ENCODE results near the gene MSI2. TPM values are rescaled to one million over a fixed set of nuclear protein-coding genes. Genes with fewer than 3 reads are reported as not detected.
A peak's percentile ranks its signal among the peaks of the same experiment; 100 is the strongest.

MSI2 gene
- total and polyA plus RNA-seq, 9 of the 15 experiments (the other 6 are each of a cell fraction or from before 2014, with no cell fraction given) = 4.6 to 61.8 (median 42.4) TPM

GRCh38 chr17:57566721-57567120, 310.4 kb downstream of the MSI2 start:
- Histone ChIP-seq H3K27ac (ENCODE audit: extremely low read depth, low read depth, low read length) (no peak overlapping the region), H3K79me2 (ENCODE audit: control insufficient read depth, insufficient read depth, low read length) (no peaks in the 10 kb centered on the region), H3K9me3 (replicated peaks; ENCODE audit: control insufficient read depth, insufficient read depth, low read depth, low read length) (no peaks in the 10 kb centered on the region), H3K4me2 (ENCODE audit: insufficient read depth, low read length) (no peak overlapping the region), H3K4me3 (no peak overlapping the region), H2AFZ (ENCODE audit: low read depth, low read length) (no peak overlapping the region), H3K36me3 (ENCODE audit: control insufficient read depth, insufficient read depth, low read length) (no peaks in the 10 kb centered on the region), H4K20me1 (replicated peaks; ENCODE audit: control insufficient read depth, insufficient read depth, low read length) (no peaks in the 10 kb centered on the region), H3K27me3 (ENCODE audit: control insufficient read depth in 2 of 2, insufficient read depth in 2 of 2, low read length in 2 of 2) (no peaks in the 10 kb centered on the region), H3K9ac (ENCODE audit: insufficient read depth in 1 of 2, low read depth in 2 of 2, low read length in 2 of 2) (no peak overlapping the region), H3K9me1 (ENCODE audit: control insufficient read depth, insufficient read depth, low read length) (peaks cover 9% of the 10 kb centered on the region), H3K4me1 (replicated peaks in 1 of 2; ENCODE audit: control insufficient read depth in 2 of 2, insufficient read depth in 2 of 2, low read length in 2 of 2) (no peaks in the 10 kb centered on the region)
- intact Hi-C loops (cut with micrococcal nuclease) = no loop called here
- TF ChIP-seq ZNF583 (CRISPR knock-in tag; IDR thresholded peaks at IDR 0.05) = no peak
- ChIA-PET POLR2A (no interaction called here), CTCF (ENCODE audit: low intra/inter-chr PET ratio) (no interaction called here)
- FAIRE-seq = no peak
- no TSS peak for BruUV-seq (replicated peaks)
- no peak for DNase-seq (ENCODE audit: extremely low read depth in 1 of 4, low spot score in 3 of 4)
- WGBS (ENCODE audit: insufficient coverage, low coverage, missing lambda C conversion rate) = 87% methylated on average over 8 of the region's 9 CpGs
- ATAC-seq = no peak
- in situ Hi-C loops (cut with MboI) = no loop called here

GRCh38 chr17:57567251-57567650, 310.9 kb downstream of the MSI2 start:
- no peak overlapping the region for H3K4me3 ChIP-seq
- H3K36me3 ChIP-seq (ENCODE audit: control insufficient read depth, insufficient read depth, low read length) = no peaks in the 10 kb centered on the region
- H3K27ac ChIP-seq (ENCODE audit: extremely low read depth, low read depth, low read length) = no peak overlapping the region
- intact Hi-C loops (cut with micrococcal nuclease) = no loop called here
- FAIRE-seq (no peak), ATAC-seq (no peak), DNase-seq (ENCODE audit: extremely low read depth in 1 of 4, low spot score in 3 of 4) (no peak)
- H3K9ac ChIP-seq (ENCODE audit: insufficient read depth in 1 of 2, low read depth in 2 of 2, low read length in 2 of 2) = 0 out of 4 replicates have a peak overlapping the region, but pooled peaks of 1 of the 2 experiments have one; percentile 39
- 89% methylated on average over 9 of the region's 9 CpGs for WGBS (ENCODE audit: insufficient coverage, low coverage, missing lambda C conversion rate)
- H3K4me1 ChIP-seq (replicated peaks in 1 of 2; ENCODE audit: control insufficient read depth in 2 of 2, insufficient read depth in 2 of 2, low read length in 2 of 2) = no peaks in the 10 kb centered on the region
- no peak overlapping the region for H3K4me2 ChIP-seq (ENCODE audit: insufficient read depth, low read length)
- H2AFZ ChIP-seq (ENCODE audit: low read depth, low read length) = no peak overlapping the region
- H3K79me2 ChIP-seq (ENCODE audit: control insufficient read depth, insufficient read depth, low read length) = no peaks in the 10 kb centered on the region
- BruUV-seq (replicated peaks) = no TSS peak
- CTCF ChIA-PET (ENCODE audit: low intra/inter-chr PET ratio) = no interaction called here
- no peaks in the 10 kb centered on the region for H4K20me1 ChIP-seq (replicated peaks; ENCODE audit: control insufficient read depth, insufficient read depth, low read length)
- peaks cover 9% of the 10 kb centered on the region for H3K9me1 ChIP-seq (ENCODE audit: control insufficient read depth, insufficient read depth, low read length)
- H3K27me3 ChIP-seq (ENCODE audit: control insufficient read depth in 2 of 2, insufficient read depth in 2 of 2, low read length in 2 of 2) = no peaks in the 10 kb centered on the region
- in situ Hi-C loops (cut with MboI) = no loop called here
- no peaks in the 10 kb centered on the region for H3K9me3 ChIP-seq (replicated peaks; ENCODE audit: control insufficient read depth, insufficient read depth, low read depth, low read length)
- POLR2A ChIA-PET = no interaction called here
- TF ChIP-seq FIP1L1 (IDR thresholded peaks at IDR 0.05; ENCODE audit: low read depth, low read length, poor library complexity, severe bottlenecking) (no peak), HSF4 (CRISPR knock-in tag; IDR thresholded peaks at IDR 0.05; ENCODE audit: borderline replicate concordance) (no peak), HLTF (IDR thresholded peaks at IDR 0.05) (no peak), FUS (optimal IDR thresholded peaks at IDR 0.05; ENCODE audit: low read depth, low read length) (no peak), ZNF785 (CRISPR knock-in tag; IDR thresholded peaks at IDR 0.05) (no peak), ETV6 (IDR thresholded peaks at IDR 0.05; ENCODE audit: borderline replicate concordance in 1 of 2, low read depth in 2 of 2, low read length in 1 of 2) (no peak), ETV6 (CRISPR knock-in tag; IDR thresholded peaks at IDR 0.05; ENCODE audit: borderline replicate concordance) (no peak), GABPB1 (CRISPR knock-in tag; IDR thresholded peaks at IDR 0.05) (no peak), DACH1 (IDR thresholded peaks at IDR 0.05; ENCODE audit: partially characterized antibody) (no peak), RAD51 (IDR thresholded peaks at IDR 0.05; ENCODE audit: borderline replicate concordance, low read depth) (no peak), GTF2F1 (IDR thresholded peaks at IDR 0.05; ENCODE audit: low read depth, low read length) (no peak), ZNF445 (CRISPR knock-in tag; IDR thresholded peaks at IDR 0.05; ENCODE audit: low read depth) (no peak)
- TF ChIP-seq, protein P1, sequence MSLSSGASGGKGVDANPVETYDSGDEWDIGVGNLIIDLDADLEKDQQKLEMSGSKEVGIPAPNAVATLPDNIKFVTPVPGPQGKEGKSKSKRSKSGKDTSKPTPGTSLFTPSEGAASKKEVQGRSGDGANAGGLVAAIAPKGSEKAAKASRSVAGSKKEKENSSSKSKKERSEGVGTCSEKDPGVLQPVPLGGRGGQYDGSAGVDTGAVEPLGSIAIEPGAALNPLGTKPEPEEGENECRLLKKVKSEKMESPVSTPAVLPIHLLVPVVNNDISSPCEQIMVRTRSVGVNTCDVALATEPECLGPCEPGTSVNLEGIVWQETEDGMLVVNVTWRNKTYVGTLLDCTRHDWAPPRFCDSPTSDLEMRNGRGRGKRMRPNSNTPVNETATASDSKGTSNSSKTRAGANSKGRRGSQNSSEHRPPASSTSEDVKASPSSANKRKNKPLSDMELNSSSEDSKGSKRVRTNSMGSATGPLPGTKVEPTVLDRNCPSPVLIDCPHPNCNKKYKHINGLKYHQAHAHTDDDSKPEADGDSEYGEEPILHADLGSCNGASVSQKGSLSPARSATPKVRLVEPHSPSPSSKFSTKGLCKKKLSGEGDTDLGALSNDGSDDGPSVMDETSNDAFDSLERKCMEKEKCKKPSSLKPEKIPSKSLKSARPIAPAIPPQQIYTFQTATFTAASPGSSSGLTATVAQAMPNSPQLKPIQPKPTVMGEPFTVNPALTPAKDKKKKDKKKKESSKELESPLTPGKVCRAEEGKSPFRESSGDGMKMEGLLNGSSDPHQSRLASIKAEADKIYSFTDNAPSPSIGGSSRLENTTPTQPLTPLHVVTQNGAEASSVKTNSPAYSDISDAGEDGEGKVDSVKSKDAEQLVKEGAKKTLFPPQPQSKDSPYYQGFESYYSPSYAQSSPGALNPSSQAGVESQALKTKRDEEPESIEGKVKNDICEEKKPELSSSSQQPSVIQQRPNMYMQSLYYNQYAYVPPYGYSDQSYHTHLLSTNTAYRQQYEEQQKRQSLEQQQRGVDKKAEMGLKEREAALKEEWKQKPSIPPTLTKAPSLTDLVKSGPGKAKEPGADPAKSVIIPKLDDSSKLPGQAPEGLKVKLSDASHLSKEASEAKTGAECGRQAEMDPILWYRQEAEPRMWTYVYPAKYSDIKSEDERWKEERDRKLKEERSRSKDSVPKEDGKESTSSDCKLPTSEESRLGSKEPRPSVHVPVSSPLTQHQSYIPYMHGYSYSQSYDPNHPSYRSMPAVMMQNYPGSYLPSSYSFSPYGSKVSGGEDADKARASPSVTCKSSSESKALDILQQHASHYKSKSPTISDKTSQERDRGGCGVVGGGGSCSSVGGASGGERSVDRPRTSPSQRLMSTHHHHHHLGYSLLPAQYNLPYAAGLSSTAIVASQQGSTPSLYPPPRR (CRISPR knock-in tag; IDR thresholded peaks at IDR 0.05; ENCODE audit: borderline replicate concordance) = no peak

Data from K562 (cell line).